ENCODE results near the gene LMNA.
A peak's percentile ranks its signal among the peaks of the same experiment; 100 is the strongest.

Gene LMNA

DNA sequence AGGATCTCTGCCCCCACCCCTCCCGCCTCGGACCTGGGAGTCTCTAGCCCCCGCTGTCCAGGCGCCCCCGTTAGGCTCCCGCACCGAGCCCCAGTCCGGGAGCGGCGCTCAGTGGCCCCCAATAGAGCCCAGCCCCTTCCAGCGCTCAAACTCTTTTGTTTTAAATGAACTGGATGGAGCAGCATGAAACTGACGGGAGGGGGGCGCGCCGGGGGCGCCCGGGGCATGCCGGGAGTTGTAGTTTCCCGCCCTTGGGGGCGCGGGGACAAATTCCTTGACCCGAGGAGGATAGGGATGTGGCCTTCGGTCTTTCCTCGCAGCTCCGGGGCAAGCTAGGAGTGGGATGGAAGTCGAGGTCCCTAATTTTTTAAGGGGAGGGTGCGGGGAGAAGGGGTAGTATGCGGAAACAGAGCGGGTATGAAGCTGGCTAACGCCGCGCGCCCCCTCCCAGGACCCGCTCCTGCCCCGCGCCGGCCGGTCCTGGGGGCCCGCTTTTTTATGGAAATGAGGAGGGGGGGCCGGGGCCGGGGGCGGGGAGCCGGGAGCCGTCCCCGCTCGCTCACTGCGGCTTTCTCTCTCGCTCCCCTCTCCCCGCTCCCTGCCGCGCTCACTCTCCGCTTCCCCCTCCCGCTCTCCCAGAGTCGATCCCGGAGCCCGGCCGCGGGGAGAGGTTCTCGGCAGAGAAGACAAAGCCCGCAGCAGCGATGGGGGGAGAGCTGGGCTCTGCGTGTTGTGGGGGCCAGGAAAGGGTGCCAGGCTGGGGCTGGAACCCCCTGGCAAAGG, 32.0 kb upstream of the LMNA start, which contains the start of gene MEX3A:
Gene MEX3A, minus strand, starts transcription at position 157 of the 783 bp plus-strand sequence. CDS start 467 bp downstream, outside the sequence.
- peak; percentile 66 for DNase-seq

DNA sequence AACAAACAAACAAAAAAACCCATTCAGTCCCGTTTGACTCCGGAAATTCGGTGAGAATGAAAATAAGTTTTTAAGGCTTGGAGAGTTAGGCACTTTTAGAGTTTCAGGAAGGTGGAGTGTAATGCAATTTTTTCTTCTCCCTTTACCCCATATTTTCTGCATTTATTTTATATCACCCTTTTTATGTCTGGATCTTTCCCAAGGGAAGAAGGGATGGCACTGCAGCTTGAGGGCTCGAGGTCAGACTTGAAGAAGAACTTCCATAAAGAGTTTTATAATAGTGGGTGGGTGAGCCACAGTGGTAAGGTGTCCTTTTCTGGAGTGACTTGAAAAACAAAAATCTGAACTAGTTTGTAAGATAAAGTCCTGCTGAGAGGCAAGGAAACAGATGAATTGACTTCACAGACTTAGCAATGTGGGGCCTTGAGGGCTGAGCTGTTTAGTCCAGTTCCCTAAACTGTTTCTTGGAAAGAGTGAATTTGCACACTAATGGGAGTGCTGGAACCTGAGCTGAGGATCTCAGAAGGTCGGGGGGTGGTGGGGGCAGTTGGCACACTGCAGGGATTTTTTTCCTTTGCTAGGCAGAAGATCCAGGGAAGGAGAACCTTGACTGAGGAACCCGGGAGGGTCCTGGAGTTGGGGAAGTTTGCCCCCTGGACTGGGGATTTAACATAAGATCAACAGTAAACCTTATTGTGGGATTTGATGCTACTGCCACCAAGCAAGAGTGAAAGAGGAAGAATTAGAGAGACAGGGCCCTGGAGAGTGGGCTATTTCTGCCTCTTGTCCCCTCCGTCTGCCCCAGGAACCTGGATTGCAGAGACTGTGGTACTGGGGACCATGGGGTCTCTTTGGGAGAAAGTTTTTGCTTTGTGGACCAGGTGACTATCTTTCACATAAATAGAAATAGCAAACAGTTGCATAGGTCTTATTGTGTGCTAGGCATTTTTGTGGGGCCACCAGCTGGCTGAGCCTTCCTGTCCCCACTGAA, 30.4 kb upstream of the LMNA start:
- DNase-seq: no peak

DNA sequence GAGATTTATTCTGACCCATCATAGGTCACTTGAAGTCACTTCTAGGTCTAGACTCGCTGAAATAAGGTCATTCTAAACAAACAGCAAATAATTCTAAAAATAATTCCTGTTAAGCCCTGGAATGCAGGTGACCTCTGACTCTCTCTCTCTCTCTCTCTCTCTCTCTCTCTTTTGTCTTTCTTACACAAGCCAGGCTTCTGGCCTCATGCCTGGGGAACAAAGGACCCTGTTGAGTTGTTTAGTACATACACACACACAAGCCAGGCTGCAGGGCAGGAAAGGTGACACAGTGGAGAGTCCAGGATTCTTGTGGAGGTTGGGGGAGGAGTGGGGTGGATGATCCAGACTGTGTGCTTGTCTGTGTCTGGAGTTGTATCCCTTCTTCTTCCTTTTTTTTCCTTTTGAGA, 28.3 kb upstream of the LMNA start:
- no peak for DNase-seq

DNA sequence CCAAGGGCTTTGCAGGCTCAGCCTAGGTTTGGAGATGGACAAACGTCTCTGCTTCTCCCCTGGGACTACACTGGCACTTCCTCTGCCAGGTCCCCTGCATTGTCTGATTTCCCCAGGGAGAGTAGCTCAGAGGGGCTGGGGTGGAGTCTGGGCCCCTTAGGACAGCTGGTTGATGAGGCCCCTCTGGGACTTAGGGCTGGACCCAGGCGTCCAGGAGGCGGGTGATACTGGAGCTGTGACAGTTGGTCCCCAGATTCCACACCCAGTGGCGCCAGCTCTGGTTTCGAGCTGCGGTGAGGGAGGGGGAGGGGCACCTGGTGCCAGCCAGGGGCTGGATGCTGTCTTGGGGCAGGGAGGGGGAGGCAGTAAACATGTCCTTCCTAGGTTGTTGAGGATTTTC, 24.8 kb upstream of the LMNA start:
- no peak for DNase-seq

DNA sequence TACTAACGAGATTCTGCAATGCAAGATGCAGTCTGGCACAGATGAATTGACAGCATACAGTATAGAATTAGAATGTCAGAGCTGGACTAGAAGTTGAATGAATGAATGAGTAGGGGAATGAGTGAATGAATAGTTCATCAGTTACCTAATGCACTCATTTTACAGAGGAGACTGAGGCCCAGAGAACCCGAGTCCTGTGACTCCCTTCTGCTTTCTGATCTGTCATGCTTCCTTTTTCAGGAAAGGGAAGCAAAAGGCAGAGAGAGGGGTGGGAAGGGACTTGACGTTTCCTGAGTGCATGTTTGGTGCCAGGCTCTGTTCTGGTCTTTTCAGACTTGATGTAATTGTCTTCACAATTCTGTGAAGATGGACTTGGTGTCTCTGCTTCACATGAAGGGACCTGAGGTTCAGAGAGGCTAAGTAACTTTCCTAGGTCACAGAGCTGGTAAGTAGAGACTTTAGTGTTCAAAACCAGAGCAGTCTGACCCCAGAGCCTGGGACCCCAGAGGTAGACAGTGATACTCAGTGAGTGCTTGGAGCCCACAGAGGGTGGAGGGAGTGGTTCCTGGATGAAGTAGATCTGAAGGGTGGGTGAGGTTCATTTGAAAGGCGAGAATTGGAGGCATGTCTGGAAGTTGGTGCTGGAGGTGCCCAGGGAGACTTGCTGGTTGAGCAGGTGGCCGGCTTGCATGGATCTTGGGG, 24.2 kb upstream of the LMNA start:
- DNase-seq: no peak

DNA sequence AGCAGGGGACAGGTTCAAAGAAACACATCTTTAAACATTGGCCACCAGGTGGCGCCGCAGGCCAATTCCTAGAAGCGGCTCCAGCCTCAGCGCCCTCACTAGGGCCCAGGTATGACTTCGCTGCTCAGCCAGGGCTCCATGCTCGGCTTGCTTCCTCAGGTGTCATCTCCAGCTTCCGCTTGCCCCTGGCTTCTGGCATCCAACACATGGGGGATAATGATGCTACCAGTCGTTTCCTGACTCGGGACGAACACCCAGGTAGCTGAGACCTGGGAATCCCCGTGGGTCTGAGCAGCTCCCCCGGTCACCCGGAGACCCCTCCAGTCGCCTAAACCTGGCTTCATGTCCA, 23.7 kb upstream of the LMNA start:
- peak; percentile 91 for DNase-seq

DNA sequence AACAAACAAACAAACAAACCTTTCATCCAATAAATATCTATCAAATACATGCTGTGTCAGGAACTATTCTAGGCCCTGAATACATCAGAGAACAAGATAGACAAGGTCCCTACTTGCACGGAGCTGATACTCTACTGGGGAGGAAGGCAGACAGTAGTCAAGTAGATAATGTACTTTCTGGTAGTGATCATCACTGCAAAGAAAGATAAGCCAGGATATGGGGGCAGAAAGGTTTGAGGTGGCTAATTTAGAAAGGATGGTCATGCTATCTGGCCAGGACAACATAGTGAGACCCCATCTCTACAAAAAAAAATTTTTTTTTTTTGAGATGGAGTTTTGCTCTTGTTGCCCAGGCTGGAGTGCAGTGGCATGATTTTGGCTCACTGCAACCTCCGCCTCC, 22.9 kb upstream of the LMNA start:
- no peak for DNase-seq

DNA sequence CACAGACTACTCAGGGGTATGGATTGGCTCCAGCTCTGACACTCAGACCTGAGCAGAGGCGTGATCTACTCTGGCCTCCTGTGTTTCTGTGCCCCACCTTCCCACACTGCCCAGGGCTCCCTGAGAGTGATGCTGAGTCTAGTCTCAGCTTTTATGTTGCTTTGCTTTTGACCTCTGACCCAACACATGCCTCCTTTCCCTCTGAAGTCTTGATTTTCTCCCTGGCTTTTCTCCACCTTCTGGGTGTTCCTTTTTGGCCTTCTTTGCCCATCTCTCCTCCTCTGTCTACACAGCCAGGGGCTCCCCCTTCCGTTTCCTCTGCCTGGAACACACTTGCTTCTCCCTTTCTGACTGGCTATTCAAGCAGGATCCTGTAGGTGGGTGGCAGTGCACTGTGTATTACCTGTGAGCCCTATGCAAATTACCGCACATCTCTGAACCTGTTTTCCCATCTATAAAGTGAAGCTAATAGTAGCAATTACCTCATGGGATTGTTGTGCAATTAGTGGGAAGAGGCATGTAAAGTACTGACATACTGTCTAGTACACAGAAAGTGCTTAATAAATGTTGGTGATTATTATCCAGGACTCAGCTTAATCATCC, 18.5 kb upstream of the LMNA start:
- DNase-seq: no peak

DNA sequence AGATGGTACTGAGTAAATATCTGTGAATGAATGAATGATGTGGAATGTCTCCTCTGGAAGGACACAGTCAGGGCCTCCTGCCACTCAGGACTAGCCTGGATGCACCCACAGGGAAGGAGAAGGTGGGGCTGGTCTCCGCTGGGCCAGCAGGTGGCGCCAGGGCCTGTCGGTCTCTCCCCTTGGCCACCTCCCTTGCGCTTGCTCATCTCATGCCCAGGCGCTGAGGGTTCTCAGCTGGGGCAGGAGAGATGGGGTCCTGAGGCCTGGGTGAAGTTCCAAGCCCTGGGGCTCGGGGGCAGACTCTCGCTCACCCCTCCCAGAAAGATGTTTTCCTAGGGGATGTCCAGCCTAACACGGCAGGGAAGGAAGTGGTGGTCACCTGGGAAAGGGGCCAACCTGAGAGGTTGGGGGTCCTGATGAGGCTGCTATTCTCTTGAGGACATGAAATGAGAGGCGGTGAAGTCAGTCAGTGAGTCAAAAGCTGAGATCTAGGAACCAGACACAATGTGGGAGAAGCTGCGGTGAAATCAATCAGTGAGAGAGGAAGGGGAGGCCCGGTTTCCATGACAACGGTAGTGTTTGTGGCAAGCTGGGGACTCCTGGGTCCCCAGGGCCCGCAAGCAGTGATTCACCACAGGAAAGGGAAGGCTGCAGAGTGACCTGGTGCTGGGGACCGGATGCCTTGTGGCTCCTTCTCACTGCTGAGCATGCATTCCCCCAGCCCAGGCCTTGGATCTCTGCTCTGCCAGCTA, 17.7 kb upstream of the LMNA start:
- peak; percentile 86 for DNase-seq

DNA sequence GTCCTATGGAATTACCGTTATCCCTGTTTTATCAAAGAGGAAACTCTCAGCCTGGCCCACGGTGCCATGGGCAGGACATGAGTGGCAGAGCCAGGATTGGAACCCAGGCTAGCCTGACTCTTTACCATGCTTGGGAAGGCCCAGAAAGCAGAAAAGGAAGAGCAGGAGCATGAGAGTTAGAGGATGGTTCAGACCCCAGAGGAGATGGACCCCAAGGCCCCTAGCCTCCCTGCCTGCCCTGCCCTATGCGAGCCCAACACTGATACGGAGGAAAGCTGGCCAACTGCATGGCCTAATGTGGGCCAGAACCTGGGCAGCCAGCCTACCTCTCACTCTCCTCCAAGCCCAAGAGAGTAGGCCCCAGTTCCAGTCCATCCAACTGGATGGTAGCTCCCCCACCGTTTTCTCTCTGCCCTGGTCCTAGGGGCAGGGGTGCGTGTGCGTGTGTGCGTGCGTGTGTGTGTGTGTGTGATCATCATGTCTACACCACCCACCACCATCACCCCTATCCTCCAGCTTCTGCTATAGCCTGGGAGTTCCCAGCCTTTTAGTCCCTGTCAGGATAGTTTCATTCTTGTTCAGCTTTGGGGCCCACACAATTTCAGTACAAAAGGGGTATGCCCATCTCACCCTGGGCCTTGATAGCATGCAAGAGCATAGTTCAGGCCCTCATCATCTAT, 16.9 kb upstream of the LMNA start:
- peak; percentile 54 for DNase-seq

DNA sequence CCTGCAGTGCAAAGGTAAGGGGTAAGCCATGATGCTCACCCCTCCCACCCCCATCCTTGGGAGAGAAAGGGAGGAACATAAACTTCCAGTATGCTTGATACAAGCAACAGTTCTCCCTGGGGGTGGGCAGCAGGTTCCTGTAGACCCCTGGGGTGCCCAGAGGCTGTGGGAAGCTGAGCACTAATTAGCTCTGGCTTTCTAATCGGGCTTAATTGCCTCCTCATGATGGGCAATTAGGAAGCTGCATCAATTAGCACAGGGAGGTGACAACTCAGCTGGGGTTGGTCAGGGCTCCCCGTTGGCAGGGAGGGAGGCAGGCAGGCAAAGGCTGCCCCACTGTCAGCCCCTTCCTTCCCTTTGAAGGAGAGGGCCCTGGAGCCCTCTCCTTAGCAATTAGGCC, 15.7 kb upstream of the LMNA start:
- DNase-seq: no peak

DNA sequence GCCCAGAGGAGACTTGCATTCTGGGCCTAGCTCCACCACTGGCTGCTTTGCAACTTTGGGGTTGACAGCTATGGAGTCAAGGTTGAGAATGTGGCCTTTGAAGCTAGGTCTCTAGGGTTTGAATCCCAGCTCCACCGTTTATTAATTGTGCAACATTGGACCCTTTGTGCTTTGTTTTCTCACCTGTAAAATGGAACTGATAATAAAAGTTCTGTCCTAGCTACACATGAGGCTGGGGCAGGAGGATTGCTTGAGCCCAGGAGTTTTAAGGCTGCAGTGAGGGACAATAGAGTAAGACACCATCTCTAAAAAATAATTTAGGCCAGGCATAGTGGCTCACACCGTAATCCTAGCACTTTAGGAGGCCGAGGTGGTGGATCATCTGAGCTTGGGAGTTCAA, 15.2 kb upstream of the LMNA start:
- no peak for DNase-seq

DNA sequence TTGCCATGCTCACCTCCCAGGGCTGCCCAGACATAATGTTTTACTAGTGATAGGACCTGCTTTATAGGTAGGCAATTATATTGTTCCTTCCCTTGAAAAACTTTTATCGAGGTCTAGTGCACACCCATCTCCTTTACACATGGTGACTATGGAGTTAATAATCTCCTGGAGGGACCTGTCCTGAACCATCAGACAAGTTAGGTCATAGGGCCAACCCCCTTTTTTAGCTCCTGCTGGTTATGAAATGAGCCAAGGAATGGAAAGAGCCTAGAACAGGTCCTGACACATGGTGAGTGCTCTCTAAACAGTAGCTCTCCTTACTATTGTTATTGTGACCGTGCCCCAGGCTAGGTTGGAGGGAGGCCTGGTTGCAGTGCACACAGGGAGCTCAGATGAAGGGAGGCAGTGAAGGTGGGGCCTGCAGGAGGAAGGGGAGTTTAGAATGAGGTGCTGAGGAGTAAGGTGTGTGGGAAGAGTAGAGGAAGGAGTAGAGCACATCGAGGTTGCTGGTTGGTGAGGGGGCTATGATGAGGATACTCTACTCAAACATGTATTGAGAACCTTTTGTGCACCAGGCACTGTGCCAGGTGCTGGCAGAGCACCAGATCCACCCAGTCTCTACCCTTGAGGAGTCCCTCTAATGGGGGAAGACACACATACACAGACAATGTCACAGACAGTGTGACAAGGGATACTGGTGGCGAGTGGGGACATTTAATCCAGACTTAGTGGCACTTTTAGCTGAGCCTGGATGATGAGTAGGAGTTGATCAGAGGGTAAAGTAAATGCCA, 14.1 kb upstream of the LMNA start:
- DNase-seq: no peak

DNA sequence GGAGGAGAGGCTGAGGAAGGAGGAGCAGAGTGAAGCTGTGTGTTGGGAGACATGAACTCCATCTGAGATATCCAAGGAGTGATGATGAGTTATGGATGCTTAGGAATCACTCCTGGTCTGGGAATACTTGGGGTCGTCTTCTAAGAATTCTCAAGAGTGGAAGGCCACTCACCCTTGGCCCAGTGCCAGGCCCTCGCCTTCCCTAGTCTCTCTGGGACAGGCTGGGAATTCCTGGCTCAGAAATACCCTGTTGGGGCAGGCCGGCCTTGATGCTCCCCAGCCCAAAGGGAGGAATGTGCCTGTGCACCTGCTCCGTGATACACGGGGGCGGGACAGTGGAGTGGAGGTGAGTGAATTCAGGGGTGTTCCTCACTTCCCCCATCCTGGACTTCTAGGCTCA, 12.6 kb upstream of the LMNA start:
- no peak for DNase-seq

DNA sequence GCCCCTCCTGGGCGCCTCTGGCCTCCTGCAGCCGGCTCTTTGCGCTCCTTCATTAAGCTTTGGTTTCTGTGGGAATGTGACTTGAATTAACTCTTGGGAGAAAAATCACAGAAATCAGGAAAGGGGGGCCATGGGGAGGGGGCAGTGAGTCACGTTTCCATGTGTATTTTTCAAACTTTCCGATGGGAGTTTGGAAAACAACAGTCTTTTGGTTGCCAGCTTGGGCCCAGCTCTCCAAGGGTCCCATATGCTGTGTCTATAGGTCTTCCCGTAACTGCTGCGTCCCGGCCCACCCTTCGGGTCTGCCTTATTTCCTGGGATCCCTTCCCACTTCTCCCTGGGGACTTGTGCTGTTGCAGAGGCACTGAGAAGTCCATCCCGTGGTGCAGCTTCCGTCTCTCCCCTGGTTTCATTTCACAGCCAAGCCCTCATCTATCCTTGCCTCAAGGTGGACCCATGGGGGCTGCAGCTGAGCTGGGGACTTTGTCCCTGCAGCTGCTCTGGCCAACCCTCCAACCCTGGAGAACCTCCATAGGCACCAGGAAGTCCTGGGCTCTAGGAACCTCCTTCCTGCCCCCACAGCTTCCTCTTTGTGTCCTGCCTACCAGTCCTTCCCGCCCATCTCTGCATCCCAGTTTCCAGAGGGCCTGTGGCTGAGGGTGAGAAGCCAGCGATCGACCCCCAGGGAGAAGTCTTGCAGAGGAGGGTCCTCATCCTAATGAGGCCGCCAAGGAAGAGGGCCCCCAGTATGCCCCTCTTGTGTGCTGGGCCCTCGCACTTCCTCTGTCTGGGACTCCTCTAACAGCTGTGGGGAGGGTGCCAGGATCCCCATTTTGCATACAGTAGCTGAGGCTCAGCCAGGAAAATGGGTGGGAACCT, 11.6 kb upstream of the LMNA start:
- no peak for DNase-seq

DNA sequence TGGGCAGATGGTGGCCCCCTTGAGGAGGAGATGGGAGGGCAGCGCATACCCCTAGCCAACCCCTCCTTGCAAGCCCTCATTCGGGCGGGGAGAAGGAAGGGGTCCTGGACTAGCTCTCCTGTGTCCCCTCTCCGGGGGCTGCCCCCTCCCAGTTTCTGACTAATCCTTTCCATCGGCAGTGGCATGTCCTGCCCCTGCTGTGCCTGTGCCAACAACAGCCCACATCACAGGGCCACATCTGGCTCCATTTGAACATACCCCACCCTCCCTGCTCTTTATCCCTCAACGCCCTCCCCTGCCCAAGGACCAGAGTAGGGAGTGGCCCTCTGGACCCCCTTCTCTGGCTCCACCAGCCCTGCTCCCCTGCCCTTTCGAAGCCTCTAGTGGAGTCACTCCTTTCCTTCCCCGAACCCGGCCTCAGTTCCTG, 11.0 kb upstream of the LMNA start:
- DNase-seq: peak; percentile 43

DNA sequence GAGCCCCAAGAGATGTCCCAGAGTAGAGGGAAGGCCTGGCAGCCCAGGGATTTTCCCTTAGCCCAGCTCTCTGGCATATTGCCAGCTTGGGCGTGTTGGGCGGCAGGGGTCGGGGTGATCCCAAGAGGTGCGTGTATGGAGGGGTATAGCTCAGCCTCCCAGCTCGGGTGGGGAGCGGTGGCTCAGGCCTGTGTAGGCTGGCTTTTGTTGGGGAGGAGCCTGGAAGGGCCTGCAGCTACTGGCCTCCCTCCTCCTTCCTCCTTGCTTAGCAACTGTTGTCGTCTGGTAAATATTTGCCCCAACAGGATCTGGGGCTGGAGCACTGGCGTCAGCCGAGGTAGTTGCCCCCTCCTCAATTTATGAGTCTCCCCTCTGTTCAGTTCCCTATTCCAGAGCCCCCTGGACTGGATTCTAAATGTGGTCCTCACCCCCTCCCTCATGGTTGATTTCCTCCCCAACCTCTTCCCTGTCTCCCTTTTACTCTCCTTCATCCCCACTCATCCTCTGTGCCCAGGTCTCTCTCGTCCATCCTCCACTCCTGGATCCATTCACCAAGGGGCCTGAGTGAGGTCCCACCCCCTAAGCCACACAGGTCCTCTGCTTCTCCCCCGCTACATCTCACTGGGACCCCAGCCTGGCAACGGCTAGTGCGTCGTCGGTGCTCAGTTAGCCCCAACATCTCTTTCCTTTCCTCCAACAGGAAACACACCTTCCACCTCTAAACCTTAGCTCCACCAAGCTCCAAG, 10.3 kb upstream of the LMNA start:
- no peak for DNase-seq
